Mucosa of stomach (tissue), 1 donor: ENCODE measurements around the gene SLC25A13.
"Not testable (repeated sequence)": the region's sequence is repeated elsewhere in the genome, so short reads cannot be mapped to it uniquely, and the experiment has no call there.

Experiments used
- H3K27me3 ChIP-seq: one replicate; pipeline ENCODE4 v1.7.0; 2013; ENCODE audit warnings: mild to moderate bottlenecking, low read length; ENCODE audit not compliant: control insufficient read depth, insufficient read depth
- H3K36me3 ChIP-seq: one replicate; pipeline ENCODE4 v1.7.0; 2013; ENCODE audit warnings: low read length; ENCODE audit not compliant: control insufficient read depth, insufficient read depth
- H3K4me1 ChIP-seq: one replicate; pipeline ENCODE4 v1.7.0; 2013; ENCODE audit warnings: mild to moderate bottlenecking, low read length; ENCODE audit not compliant: control insufficient read depth, insufficient read depth
- H3K4me3 ChIP-seq: one replicate; pipeline ENCODE4 v1.7.0; 2013; ENCODE audit warnings: low read length
- H3K9ac ChIP-seq: one replicate; pipeline ENCODE4 v1.7.0; 2013; ENCODE audit warnings: mild to moderate bottlenecking, low read length, moderate library complexity
- H3K9me3 ChIP-seq: one replicate; pipeline ENCODE4 v1.7.0; 2013; ENCODE audit warnings: mild to moderate bottlenecking, low read length, moderate library complexity; ENCODE audit not compliant: control insufficient read depth
- donor health status: Pancreatic carcinoma.

The SLC25A13 gene

GRCh38 chr7:96161897-96162296, 160.0 kb downstream of the SLC25A13 start:
- no peak overlapping the region for H3K9ac ChIP-seq
- H3K27me3 ChIP-seq: no peaks in the 10 kb centered on the region
- H3K4me1 ChIP-seq: no peaks in the 10 kb centered on the region
- no peak overlapping the region for H3K4me3 ChIP-seq
- H3K9me3 ChIP-seq: no peaks in the 10 kb centered on the region
- H3K36me3 ChIP-seq: no peaks in the 10 kb centered on the region

- no peaks in the 10 kb centered on the region for H3K36me3 ChIP-seq
- H3K4me1 ChIP-seq: no peaks in the 10 kb centered on the region
- H3K27me3 ChIP-seq: no peaks in the 10 kb centered on the region
- no peaks in the 10 kb centered on the region for H3K9me3 ChIP-seq
- H3K4me3 ChIP-seq: no peak overlapping the region
- H3K9ac ChIP-seq: no peak overlapping the region
These were observed 164.0 kb downstream of the SLC25A13 start for GRCh38 chr7:96157856-96158255.

DNA sequence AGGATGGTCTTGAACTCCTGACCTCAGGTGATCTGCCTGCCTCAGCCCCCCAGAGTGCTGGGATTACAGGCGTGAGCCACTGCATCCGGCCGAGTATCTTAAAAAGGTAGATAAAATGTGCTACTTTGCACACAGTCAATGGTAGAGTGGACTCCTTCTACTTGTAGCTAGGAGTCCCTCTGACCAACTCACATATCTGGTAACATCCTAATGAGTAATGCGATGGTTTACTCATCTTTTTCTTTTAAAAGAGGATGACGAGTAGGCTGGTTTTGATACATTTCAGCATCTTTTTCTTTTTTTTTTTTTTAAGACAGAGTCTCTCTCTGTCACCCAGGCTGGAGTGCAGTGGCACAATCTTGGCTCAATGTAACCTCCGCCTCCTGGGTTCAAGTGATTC, 167.4 kb downstream of the SLC25A13 start:
- not testable (repeated sequence) for H3K9ac ChIP-seq

DNA sequence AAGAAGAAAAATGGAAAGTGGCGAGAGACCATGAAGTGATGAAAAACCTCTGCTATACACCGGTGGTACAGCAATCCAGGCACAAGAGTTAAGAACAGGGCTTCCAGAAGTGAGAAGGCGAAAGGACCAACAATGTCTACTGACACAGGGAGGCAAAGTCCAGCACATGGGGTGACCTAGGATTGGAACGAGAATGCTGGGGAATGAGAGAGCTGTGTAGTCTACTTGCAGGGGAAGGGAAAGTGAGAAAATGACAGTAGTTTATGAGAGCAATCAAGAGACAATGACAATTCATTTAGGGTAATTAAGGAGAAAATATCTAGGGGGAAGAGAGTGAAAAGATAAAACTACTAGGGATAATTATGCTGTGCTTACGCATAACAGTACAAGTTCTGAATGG, 169.2 kb downstream of the SLC25A13 start:
- Histone ChIP-seq H3K4me1 (no peaks in the 10 kb centered on the region), H3K9me3 (no peaks in the 10 kb centered on the region), H3K36me3 (no peaks in the 10 kb centered on the region), H3K9ac (no peak overlapping the region), H3K27me3 (no peaks in the 10 kb centered on the region), H3K4me3 (no peak overlapping the region)

More for the DNA sequence above, 167.4 kb downstream of the SLC25A13 start:
- not testable (repeated sequence) for H3K4me3 ChIP-seq, H3K27me3 ChIP-seq, H3K9me3 ChIP-seq, H3K36me3 ChIP-seq, H3K4me1 ChIP-seq

DNA sequence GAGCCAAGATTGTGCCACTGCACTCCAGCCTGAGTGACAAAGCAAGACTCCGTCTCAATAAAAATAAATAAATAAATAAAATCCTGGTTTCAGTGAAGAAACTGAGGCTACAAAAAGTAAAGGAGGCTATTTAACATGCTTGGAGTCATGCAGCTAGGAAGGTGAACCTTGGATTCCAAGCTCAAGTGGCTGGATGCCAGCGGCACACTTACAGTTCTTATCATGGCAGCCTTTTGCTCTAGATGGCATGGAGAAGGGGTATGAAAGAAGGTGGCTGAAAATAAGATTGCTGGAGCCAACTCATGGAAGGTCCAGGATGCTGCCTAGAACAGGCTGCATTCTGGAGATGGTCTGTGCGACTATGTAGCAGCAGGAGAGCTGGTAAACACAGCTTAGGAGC, 170.0 kb downstream of the SLC25A13 start:
- no peaks in the 10 kb centered on the region for H3K36me3 ChIP-seq
- no peak overlapping the region for H3K4me3 ChIP-seq
- H3K27me3 ChIP-seq: no peaks in the 10 kb centered on the region
- H3K4me1 ChIP-seq: no peaks in the 10 kb centered on the region
- H3K9me3 ChIP-seq: no peaks in the 10 kb centered on the region
- H3K9ac ChIP-seq: no peak overlapping the region

GRCh38 chr7:96144260-96144526, 177.7 kb downstream of the SLC25A13 start:
- H3K9ac ChIP-seq: no peak overlapping the region
- no peaks in the 10 kb centered on the region for H3K27me3 ChIP-seq
- H3K4me1 ChIP-seq: no peaks in the 10 kb centered on the region
- no peak overlapping the region for H3K4me3 ChIP-seq
- no peaks in the 10 kb centered on the region for H3K36me3 ChIP-seq
- H3K9me3 ChIP-seq: no peaks in the 10 kb centered on the region

- Histone ChIP-seq H3K4me3 (no peak overlapping the region), H3K4me1 (no peaks in the 10 kb centered on the region), H3K9me3 (no peaks in the 10 kb centered on the region), H3K27me3 (no peaks in the 10 kb centered on the region), H3K36me3 (no peaks in the 10 kb centered on the region), H3K9ac (no peak overlapping the region)
These were observed 178.2 kb downstream of the SLC25A13 start for GRCh38 chr7:96143495-96144259.

GRCh38 chr7:96136600-96137239, 185.2 kb downstream of the SLC25A13 start:
- Histone ChIP-seq H3K9ac (no peak overlapping the region), H3K9me3 (no peaks in the 10 kb centered on the region), H3K4me1 (no peaks in the 10 kb centered on the region), H3K27me3 (no peaks in the 10 kb centered on the region), H3K36me3 (no peaks in the 10 kb centered on the region), H3K4me3 (no peak overlapping the region)

DNA sequence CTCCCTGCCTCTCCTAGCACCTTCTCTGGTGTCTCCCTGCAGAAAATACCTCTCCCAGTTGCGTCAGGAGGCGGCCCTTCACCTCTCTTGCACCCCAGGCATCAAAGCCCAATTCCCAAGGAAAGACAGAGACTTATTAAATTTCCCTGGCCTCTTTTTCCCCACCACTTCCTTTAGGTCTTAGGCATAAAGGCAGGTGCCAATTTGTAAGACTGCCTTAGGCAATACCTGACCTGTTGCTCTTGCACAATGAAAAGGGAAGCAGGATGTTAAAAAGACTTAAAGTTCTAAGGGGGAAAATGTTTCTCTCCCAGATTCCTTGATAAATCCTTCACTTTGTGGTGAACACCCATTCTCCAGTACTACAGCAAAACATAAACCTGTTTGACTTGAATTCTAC, 186.7 kb downstream of the SLC25A13 start:
- H3K4me1 ChIP-seq: no peaks in the 10 kb centered on the region
- no peaks in the 10 kb centered on the region for H3K36me3 ChIP-seq
- no peak overlapping the region for H3K4me3 ChIP-seq
- H3K9ac ChIP-seq: no peak overlapping the region
- H3K9me3 ChIP-seq: no peaks in the 10 kb centered on the region
- no peaks in the 10 kb centered on the region for H3K27me3 ChIP-seq

DNA sequence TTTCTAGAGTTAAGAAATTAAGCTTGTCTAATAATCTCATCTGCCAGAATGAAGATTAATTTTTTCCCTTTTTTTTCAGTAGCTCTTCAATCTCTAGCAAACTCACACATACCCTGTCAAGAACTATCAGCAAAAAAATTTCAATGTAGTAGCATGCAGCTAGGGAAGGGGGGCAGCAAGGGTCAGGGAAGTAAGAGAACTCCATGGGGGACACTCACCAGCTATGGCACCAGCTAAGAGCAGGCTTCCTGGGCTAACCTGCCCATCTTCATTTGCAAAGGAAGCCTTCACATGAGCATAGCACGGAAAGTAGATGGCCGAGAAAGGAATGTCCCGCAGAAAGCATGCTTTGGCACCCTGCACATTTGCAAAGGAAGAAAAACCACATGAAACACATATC, 190.4 kb downstream of the SLC25A13 start:
- no peaks in the 10 kb centered on the region for H3K9me3 ChIP-seq
- H3K9ac ChIP-seq: no peak overlapping the region
- H3K36me3 ChIP-seq: no peaks in the 10 kb centered on the region
- H3K4me1 ChIP-seq: no peaks in the 10 kb centered on the region
- no peak overlapping the region for H3K4me3 ChIP-seq
- H3K27me3 ChIP-seq: no peaks in the 10 kb centered on the region

DNA sequence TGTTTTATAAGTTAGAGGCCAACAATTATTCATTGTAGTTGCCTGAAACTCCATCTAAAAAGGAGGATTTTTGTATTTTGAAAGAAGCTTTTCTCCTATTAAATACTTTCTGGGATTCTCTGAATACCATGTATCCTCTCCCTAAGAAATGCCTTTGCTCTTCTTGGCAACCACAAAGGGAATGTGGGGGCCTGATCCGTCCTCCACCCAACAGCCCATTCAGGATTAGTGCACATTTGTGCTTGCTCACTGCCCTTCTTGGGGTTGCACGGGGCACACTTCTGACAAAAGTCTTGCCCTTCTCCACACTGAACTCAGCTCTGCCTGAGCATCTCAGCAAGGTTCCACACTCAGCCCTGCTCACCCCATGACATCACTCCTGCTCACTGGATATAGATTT, 194.2 kb downstream of the SLC25A13 start:
- H3K9me3 ChIP-seq: no peaks in the 10 kb centered on the region
- no peak overlapping the region for H3K4me3 ChIP-seq
- H3K36me3 ChIP-seq: no peaks in the 10 kb centered on the region

DNA sequence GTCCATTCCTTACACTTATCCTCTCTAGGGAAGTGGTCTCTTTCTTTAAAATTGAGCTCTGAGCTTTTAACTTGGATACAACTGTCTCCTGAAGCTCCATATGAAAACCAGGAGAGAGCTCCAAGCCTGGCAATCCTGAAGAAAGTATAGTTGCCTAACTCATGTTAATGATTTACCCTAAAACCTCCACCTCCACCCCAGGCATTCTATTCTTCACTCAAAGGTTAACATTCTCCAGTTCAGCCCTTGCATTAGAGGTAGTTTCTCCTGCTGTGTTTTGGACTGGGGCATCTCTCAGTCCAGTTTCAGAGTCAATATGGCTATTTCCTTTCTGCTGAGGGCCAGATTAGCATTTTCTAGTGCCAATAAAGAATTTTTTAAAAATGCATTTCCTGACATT, 195.5 kb downstream of the SLC25A13 start:
- Histone ChIP-seq H3K4me1 (no peaks in the 10 kb centered on the region), H3K9me3 (no peaks in the 10 kb centered on the region), H3K9ac (no peak overlapping the region), H3K4me3 (no peak overlapping the region), H3K27me3 (no peaks in the 10 kb centered on the region), H3K36me3 (no peaks in the 10 kb centered on the region)

More for the DNA sequence above, 194.2 kb downstream of the SLC25A13 start:
- Histone ChIP-seq H3K4me1 (no peaks in the 10 kb centered on the region), H3K27me3 (no peaks in the 10 kb centered on the region), H3K9ac (no peak overlapping the region)
